Measurements from ENCODE around the gene MYH9. TPM values are rescaled to one million over a fixed set of nuclear protein-coding genes. Genes with fewer than 3 reads are reported as not detected.
A peak's percentile ranks its signal among the peaks of the same experiment; 100 is the strongest.

Gene MYH9
- total RNA-seq, 2 experiments from 2014 or later: 624 to 679 TPM

GRCh38 chr22:36295247-36295646, 92.5 kb downstream of the MYH9 start:
- intact Hi-C loops (cut with micrococcal nuclease): no loop called here
- DNase-seq: no peak
- ChIA-PET CTCF (interaction anchor here (1.3 to 8.2 kb wide), 2 partner anchors 9 to 191 kb away, joined by 10 to 56 read pairs; no protein-coding TSS in a partner anchor), POLR2A (interaction anchor here (0.7 to 2.7 kb wide), 5 partner anchors 9 to 35 kb away, joined by 3 to 9 read pairs (median 3); no protein-coding TSS in a partner anchor)
- Mint-ChIP-seq H3K9me3 (no peaks in the 10 kb centered on the region), H3K4me3 (no peak overlapping the region), H3K4me1 (ENCODE audit: low read depth) (peaks cover 18% of the 10 kb centered on the region), H3K27me3 (no peaks in the 10 kb centered on the region), H3K27ac (peak overlapping the region; percentile 15), H3K36me3 (ENCODE audit: low read depth) (peaks cover 82% of the 10 kb centered on the region)
- no peak for ATAC-seq
- no peak for TF ChIP-seq CTCF (IDR thresholded peaks at IDR 0.05)

- peaks cover 81% of the 10 kb centered on the region for H3K36me3 Mint-ChIP-seq (ENCODE audit: low read depth)
Measured at GRCh38 chr22:36294801-36295200, 93.0 kb downstream of the MYH9 start.

GRCh38 chr22:36294293-36294620, 93.5 kb downstream of the MYH9 start:
- Mint-ChIP-seq H3K4me3 (no peak overlapping the region), H3K27me3 (no peaks in the 10 kb centered on the region), H3K9me3 (no peaks in the 10 kb centered on the region), H3K4me1 (ENCODE audit: low read depth) (peaks cover 26% of the 10 kb centered on the region), H3K36me3 (ENCODE audit: low read depth) (peaks cover 81% of the 10 kb centered on the region), H3K27ac (peak overlapping the region; percentile 2)
- no peak for DNase-seq
- intact Hi-C loops (cut with micrococcal nuclease): no loop called here
- TF ChIP-seq CTCF (IDR thresholded peaks at IDR 0.05): no peak
- CTCF ChIA-PET: interaction anchor here (1.1 to 1.9 kb wide), 2 partner anchors 16 to 176 kb away, joined by 4 to 7 read pairs; no protein-coding TSS in a partner anchor
- ATAC-seq: no peak
- POLR2A ChIA-PET: interaction anchor here (0.8 to 2.7 kb wide), 5 partner anchors 13 to 35 kb away, joined by 3 to 9 read pairs (median 6); no protein-coding TSS in a partner anchor

More at GRCh38 chr22:36294801-36295200, 93.0 kb downstream of the MYH9 start:
- ChIA-PET CTCF (interaction anchor here (1.3 to 1.9 kb wide), 2 partner anchors 8 to 175 kb away, joined by 7 to 10 read pairs; no protein-coding TSS in a partner anchor), POLR2A (interaction anchor here (0.8 to 2.7 kb wide), 5 partner anchors 8 to 35 kb away, joined by 3 to 9 read pairs (median 3); no protein-coding TSS in a partner anchor)
- Mint-ChIP-seq H3K27ac (no peak overlapping the region), H3K9me3 (no peaks in the 10 kb centered on the region), H3K4me3 (no peak overlapping the region), H3K27me3 (no peaks in the 10 kb centered on the region), H3K4me1 (ENCODE audit: low read depth) (peaks cover 21% of the 10 kb centered on the region)
- DNase-seq: no peak
- no peak for ATAC-seq
- intact Hi-C loops (cut with micrococcal nuclease): no loop called here
- TF ChIP-seq CTCF (IDR thresholded peaks at IDR 0.05): no peak

GRCh38 chr22:36293606-36294292, 94.0 kb downstream of the MYH9 start:
- Mint-ChIP-seq H3K36me3 (ENCODE audit: low read depth) (peaks cover 83% of the 10 kb centered on the region), H3K4me1 (ENCODE audit: low read depth) (peaks cover 29% of the 10 kb centered on the region), H3K9me3 (no peaks in the 10 kb centered on the region), H3K27me3 (no peaks in the 10 kb centered on the region), H3K27ac (no peak overlapping the region), H3K4me3 (no peak overlapping the region)
- ATAC-seq (no peak), DNase-seq (no peak)
- TF ChIP-seq CTCF (IDR thresholded peaks at IDR 0.05): no peak
- ChIA-PET POLR2A (interaction anchor here (1.5 to 2.7 kb wide), 3 partner anchors 12 to 35 kb away, joined by 6 to 9 read pairs (median 8); no protein-coding TSS in a partner anchor), CTCF (interaction anchor here (0.8 to 2.5 kb wide), 5 partner anchors 8 to 177 kb away, joined by 3 to 15 read pairs (median 4); no protein-coding TSS in a partner anchor)
- intact Hi-C loops (cut with micrococcal nuclease): no loop called here
